Neuronal stem cell (in vitro differentiated cells): ENCODE measurements around the gene PBX4.
"Not testable (repeated sequence)": the region's sequence is repeated elsewhere in the genome, so short reads cannot be mapped to it uniquely, and the experiment has no call there.

Experiments used
- DNase-seq: peaks from one replicate; pipeline ENCODE4 v3.0.0-alpha.2; 2013; ENCODE audit warnings: low spot score
- H2AFZ ChIP-seq: one replicate; pipeline ENCODE4 v1.6.1; 2013; ENCODE audit warnings: mild to moderate bottlenecking, low read length, inconsistent platforms
- H2AK5ac ChIP-seq: 2 replicates; pipeline ENCODE4 v1.6.1; 2013; ENCODE audit warnings: low read depth, mild to moderate bottlenecking, inconsistent platforms, low read length, moderate library complexity, mixed read lengths
- H2BK120ac ChIP-seq: 2 replicates; pipeline ENCODE4 v1.6.1; 2013; ENCODE audit warnings: low read depth, mild to moderate bottlenecking, inconsistent platforms, low read length, moderate library complexity, mixed read lengths
- H2BK12ac ChIP-seq: one replicate; pipeline ENCODE4 v1.6.1; 2013; ENCODE audit warnings: low read length, inconsistent platforms
- H2BK15ac ChIP-seq: 2 replicates; pipeline ENCODE4 v1.6.1; 2013; ENCODE audit warnings: mild to moderate bottlenecking, low read length, inconsistent platforms, mixed read lengths
- H2BK5ac ChIP-seq: one replicate; pipeline ENCODE4 v1.6.1; 2013; ENCODE audit warnings: inconsistent platforms, mild to moderate bottlenecking, low read length, moderate library complexity
- H3K14ac ChIP-seq: one replicate; pipeline ENCODE4 v1.6.1; 2013; ENCODE audit warnings: low read length, inconsistent platforms
- H3K18ac ChIP-seq: 2 replicates; pipeline ENCODE4 v1.6.1; 2013; ENCODE audit warnings: low read length, inconsistent platforms
- H3K23ac ChIP-seq: 2 replicates; pipeline ENCODE4 v1.6.1; 2013; ENCODE audit warnings: low read depth, mild to moderate bottlenecking, mixed read lengths, low read length, inconsistent platforms; ENCODE audit not compliant: poor library complexity
- H3K27ac ChIP-seq: replicated peaks from 3 replicates; pipeline ENCODE4 v1.5.1; 2013; ENCODE audit warnings: low read length, inconsistent platforms
- H3K27me3 ChIP-seq, 3 experiments: 2 replicates each; pipeline ENCODE4 v1.6.1; 2013; ENCODE audit warnings: low read length in 3 of 3, mild to moderate bottlenecking in 2 of 3, inconsistent platforms in 1 of 3, low read depth in 1 of 3, mixed read lengths in 1 of 3, moderate library complexity in 1 of 3; ENCODE audit not compliant: control insufficient read depth in 3 of 3, insufficient read depth in 3 of 3
- H3K36me3 ChIP-seq, 2 donors: replicated peaks in 1 of 2; 2 replicates each; pipeline ENCODE4 v1.6.1; 2013; ENCODE audit warnings: low read length in 2 of 2; ENCODE audit not compliant: control insufficient read depth in 2 of 2, insufficient read depth in 2 of 2
- H3K4ac ChIP-seq: 2 replicates; pipeline ENCODE4 v1.6.1; 2013; ENCODE audit warnings: inconsistent platforms, mild to moderate bottlenecking, low read length, moderate library complexity
- H3K4me1 ChIP-seq, 2 donors: 1 replicate in 1 of 2; 2 replicates in 1 of 2; pipeline ENCODE4 v1.6.1; 2013; ENCODE audit warnings: low read length in 2 of 2, low read depth in 1 of 2; ENCODE audit not compliant: control insufficient read depth in 2 of 2, insufficient read depth in 1 of 2
- H3K4me2 ChIP-seq: one replicate; pipeline ENCODE4 v1.6.1; 2013; ENCODE audit warnings: mild to moderate bottlenecking, low read length, inconsistent platforms; ENCODE audit not compliant: insufficient read depth, poor library complexity, severe bottlenecking
- H3K4me3 ChIP-seq, 2 donors: 2 replicates each; pipeline ENCODE4 v1.5.1; 2013; ENCODE audit warnings: low read length in 2 of 2, mild to moderate bottlenecking in 2 of 2, inconsistent platforms in 1 of 2, moderate library complexity in 1 of 2
- H3K79me1 ChIP-seq: one replicate; pipeline ENCODE4 v1.6.1; 2013; ENCODE audit warnings: low read depth, mild to moderate bottlenecking, inconsistent platforms, low read length, moderate library complexity
- H3K9ac ChIP-seq: one replicate; pipeline ENCODE4 v1.6.1; 2013; ENCODE audit warnings: mild to moderate bottlenecking, low read depth, low read length, inconsistent platforms; ENCODE audit not compliant: poor library complexity
- H3K9me3 ChIP-seq, 2 donors: replicated peaks in 1 of 2; 2 replicates each; pipeline versions ENCODE3 to v1.6.1; 2013; ENCODE audit warnings: low read length in 2 of 2, mild to moderate bottlenecking in 2 of 2, inconsistent platforms in 1 of 2, low read depth in 1 of 2, mixed read lengths in 1 of 2, moderate library complexity in 1 of 2; ENCODE audit not compliant: control insufficient read depth in 2 of 2, insufficient read depth in 1 of 2
- H4K8ac ChIP-seq: one replicate; pipeline ENCODE4 v1.6.1; 2013; ENCODE audit warnings: low read depth, mild to moderate bottlenecking, inconsistent platforms, low read length, moderate library complexity
- H4K91ac ChIP-seq: one replicate; pipeline ENCODE4 v1.6.1; 2013; ENCODE audit warnings: low read length, low read depth, mild to moderate bottlenecking, inconsistent platforms; ENCODE audit not compliant: poor library complexity
- WGBS, 2 donors: extraction: QIAGEN DNeasy Blood & Tissue Kit; methylation state at CpG; one replicate each; pipeline ENCODE4 v1.1.7; 2013; ENCODE audit warnings: missing lambda C conversion rate in 2 of 2, mixed read lengths in 1 of 2; ENCODE audit not compliant: insufficient read length in 2 of 2, insufficient replicate concordance in 1 of 2; ENCODE audit errors: extremely low coverage in 2 of 2; 5-methylcytosine and 5-hydroxymethylcytosine counted together

Gene PBX4

DNA sequence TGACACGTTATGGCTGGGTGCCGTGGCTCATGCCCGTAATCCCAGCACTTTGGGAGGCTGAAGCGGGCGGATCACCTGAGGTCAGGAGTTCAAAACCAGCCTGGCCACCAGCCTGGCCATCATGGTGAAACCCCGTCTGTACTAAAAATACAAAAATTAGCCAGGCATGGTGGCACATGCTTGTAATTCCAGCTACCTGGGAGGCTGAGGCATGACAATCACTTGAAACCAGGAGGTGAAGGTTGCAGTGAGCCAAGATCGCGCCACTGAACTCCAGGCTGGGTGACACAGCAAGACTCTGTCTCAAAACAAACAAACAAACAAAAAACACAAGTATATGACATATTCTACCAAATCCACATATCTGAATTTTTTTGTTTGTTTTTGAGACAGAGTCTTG lies 11.8 kb downstream of the PBX4 start:
- not testable (repeated sequence) for H4K8ac ChIP-seq, H3K79me1 ChIP-seq, H3K14ac ChIP-seq, H3K27ac ChIP-seq, H2BK5ac ChIP-seq, H3K4ac ChIP-seq, H3K4me3 ChIP-seq, H3K9ac ChIP-seq, DNase-seq, H3K18ac ChIP-seq, H3K23ac ChIP-seq, H2BK12ac ChIP-seq, H2BK15ac ChIP-seq, H2AK5ac ChIP-seq, H3K4me2 ChIP-seq, H3K27me3 ChIP-seq, H2BK120ac ChIP-seq, H3K4me1 ChIP-seq, H3K9me3 ChIP-seq, H4K91ac ChIP-seq, H2AFZ ChIP-seq, H3K36me3 ChIP-seq
- WGBS, 2 donors = no CpG with 5 or more reads among the region's 8 CpGs

DNA sequence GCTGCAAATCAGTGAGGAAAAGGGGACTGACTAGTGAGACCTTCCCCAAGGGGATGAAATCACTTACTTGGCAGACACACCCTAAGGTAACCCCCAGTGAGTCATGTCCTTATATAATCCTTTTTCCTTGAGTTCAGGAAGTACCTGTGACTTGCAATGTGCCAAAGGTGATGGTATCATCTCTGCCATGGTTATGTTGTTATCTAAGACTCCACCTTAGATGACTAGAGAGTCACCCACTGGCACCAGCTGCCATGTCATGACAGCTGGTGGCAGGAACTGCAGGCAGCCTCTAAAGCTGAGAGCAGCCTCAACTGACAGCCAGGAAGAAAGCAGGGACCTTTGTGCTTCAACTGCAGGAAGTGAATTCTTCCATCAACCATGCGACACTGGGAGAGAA lies 12.5 kb downstream of the PBX4 start:
- H3K18ac ChIP-seq = no peak overlapping the region
- H3K27ac ChIP-seq = no peak overlapping the region
- H2BK15ac ChIP-seq = no peak overlapping the region
- peaks cover 2% of the 10 kb centered on the region for H3K79me1 ChIP-seq
- WGBS, 2 donors = no CpG with 5 or more reads among the region's 1 CpG
- no peak overlapping the region for H3K23ac ChIP-seq
- H4K91ac ChIP-seq = no peak overlapping the region
- H3K4me3 ChIP-seq = no peak overlapping the region
- no peak overlapping the region for H2BK120ac ChIP-seq
- H3K9ac ChIP-seq = no peak overlapping the region
- peaks cover 3 to 6% of the 10 kb centered on the region in 2 donors for H3K36me3 ChIP-seq
- H2AK5ac ChIP-seq = no peak overlapping the region
- no peak overlapping the region for H3K14ac ChIP-seq
- H3K9me3 ChIP-seq = no peaks in the 10 kb centered on the region
- H3K4me2 ChIP-seq = no peak overlapping the region
- no peak for DNase-seq
- H2AFZ ChIP-seq = no peak overlapping the region
- H3K4me1 ChIP-seq = peaks cover 0 to 3% of the 10 kb centered on the region in 2 donors
- no peak overlapping the region for H2BK12ac ChIP-seq
- no peaks in the 10 kb centered on the region for H3K27me3 ChIP-seq
- no peak overlapping the region for H2BK5ac ChIP-seq
- no peak overlapping the region for H3K4ac ChIP-seq
- no peak overlapping the region for H4K8ac ChIP-seq

DNA sequence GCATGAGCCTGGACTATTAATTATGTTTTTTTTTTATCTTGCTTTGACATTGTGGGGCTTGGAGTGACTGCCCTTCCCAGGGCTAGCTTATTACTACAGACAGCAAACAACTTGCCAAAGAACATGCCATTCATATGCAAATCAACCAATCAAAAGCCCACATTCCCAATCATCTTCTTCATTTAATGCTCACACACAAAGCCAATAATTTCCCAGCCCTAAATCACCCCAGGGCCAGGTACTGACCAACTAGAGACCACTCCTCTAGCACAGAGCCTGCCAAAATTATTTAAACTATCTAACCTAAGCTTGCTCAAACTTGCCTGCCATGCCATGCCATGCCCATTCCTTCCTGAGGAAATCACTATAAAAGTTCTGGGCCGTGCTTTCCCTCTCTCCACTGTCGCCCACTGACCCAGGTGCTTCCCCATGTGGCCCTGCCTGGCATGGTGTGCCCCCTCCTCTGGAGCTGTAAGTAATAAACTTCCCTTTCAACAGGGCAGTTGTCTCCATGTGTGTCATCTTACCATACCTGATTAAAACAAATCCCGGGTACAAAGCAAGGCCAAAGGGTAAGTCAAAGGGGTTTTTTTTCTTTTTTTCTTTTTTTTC lies 15.7 kb downstream of the PBX4 start:
- no CpG with 5 or more reads among the region's 3 CpGs for WGBS, 2 donors
- no peak overlapping the region for H2BK12ac ChIP-seq
- H3K36me3 ChIP-seq = peaks cover under 1 to 2% of the 10 kb centered on the region in 2 donors
- no peak overlapping the region for H3K27ac ChIP-seq
- no peak overlapping the region for H3K4me3 ChIP-seq
- DNase-seq = no peak
- H4K8ac ChIP-seq = no peak overlapping the region
- peaks cover 0 to 3% of the 10 kb centered on the region in 2 donors for H3K4me1 ChIP-seq
- H2BK15ac ChIP-seq = no peak overlapping the region
- H3K14ac ChIP-seq = no peak overlapping the region
- H3K23ac ChIP-seq = no peak overlapping the region
- no peak overlapping the region for H2BK5ac ChIP-seq
- no peak overlapping the region for H3K18ac ChIP-seq
- H3K79me1 ChIP-seq = no peaks in the 10 kb centered on the region
- H3K27me3 ChIP-seq = no peaks in the 10 kb centered on the region
- no peaks in the 10 kb centered on the region for H3K9me3 ChIP-seq
- no peak overlapping the region for H2BK120ac ChIP-seq
- no peak overlapping the region for H4K91ac ChIP-seq
- H2AFZ ChIP-seq = no peak overlapping the region
- H2AK5ac ChIP-seq = no peak overlapping the region
- H3K9ac ChIP-seq = no peak overlapping the region
- H3K4ac ChIP-seq = no peak overlapping the region
- H3K4me2 ChIP-seq = no peak overlapping the region

DNA sequence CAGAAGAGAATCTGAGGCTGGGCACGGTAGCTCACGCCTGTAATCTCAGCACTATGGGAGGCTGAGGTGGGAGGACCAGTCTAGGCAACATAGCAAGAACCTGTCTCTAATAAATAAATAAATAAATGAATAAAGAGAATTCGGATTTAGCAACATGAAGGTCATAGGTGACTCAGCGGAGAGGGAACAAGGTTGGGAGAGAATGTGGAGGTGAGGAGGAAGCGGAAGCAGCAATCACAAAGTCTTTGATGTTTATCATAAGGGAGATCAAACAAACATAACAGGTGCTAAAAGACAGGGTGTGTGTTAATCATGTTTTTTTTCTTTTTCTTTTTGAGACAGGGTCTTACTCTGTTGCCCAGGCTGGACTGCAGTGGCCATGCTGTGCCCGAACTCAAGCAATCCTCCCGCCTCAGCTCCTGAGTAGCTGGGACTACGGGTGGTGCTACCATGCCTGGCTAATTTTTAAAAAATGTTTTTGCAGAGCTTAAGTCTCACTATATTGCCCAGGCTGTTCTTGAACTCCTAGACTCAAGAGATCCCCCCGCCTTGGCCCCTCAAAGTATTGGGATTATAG lies 16.3 kb downstream of the PBX4 start:
- peaks cover 3 to 6% of the 10 kb centered on the region in 2 donors for H3K36me3 ChIP-seq
- no peak overlapping the region for H2AK5ac ChIP-seq
- no peak overlapping the region for H3K4ac ChIP-seq
- H3K9ac ChIP-seq = no peak overlapping the region
- no peak overlapping the region for H2BK120ac ChIP-seq
- no peak overlapping the region for H3K14ac ChIP-seq
- H3K79me1 ChIP-seq = no peaks in the 10 kb centered on the region
- H3K23ac ChIP-seq = no peak overlapping the region
- no peak overlapping the region for H2BK15ac ChIP-seq
- peaks cover 0 to 3% of the 10 kb centered on the region in 2 donors for H3K4me1 ChIP-seq
- no peak overlapping the region for H2BK12ac ChIP-seq
- H3K4me2 ChIP-seq = no peak overlapping the region
- DNase-seq = no peak
- no CpG with 5 or more reads among the region's 9 CpGs for whole genome bisulfite sequencing, 2 donors
- no peak overlapping the region for H2AFZ ChIP-seq
- no peak overlapping the region for H3K4me3 ChIP-seq
- H4K91ac ChIP-seq = no peak overlapping the region
- H3K9me3 ChIP-seq = no peaks in the 10 kb centered on the region
- H3K27ac ChIP-seq = no peak overlapping the region
- H2BK5ac ChIP-seq = no peak overlapping the region
- no peak overlapping the region for H4K8ac ChIP-seq
- H3K18ac ChIP-seq = no peak overlapping the region
- no peaks in the 10 kb centered on the region for H3K27me3 ChIP-seq
